H1 (cell line): ENCODE results near the gene CACNA1B. TPM values are rescaled to one million over a fixed set of nuclear protein-coding genes. Genes with fewer than 3 reads are reported as not detected.

Source experiments
- CHD7 ChIP-seq: fragments of 300-600 bp; sonication (generic); IDR thresholded peaks from 2 replicates; pipeline ENCODE4 v1.7.1; 2012; ENCODE audit warnings: low read length, moderate library complexity, mild to moderate bottlenecking, inconsistent platforms; ENCODE audit not compliant: insufficient replicate concordance
- RXRA ChIP-seq: IDR thresholded peaks from 2 replicates; pipeline ENCODE4 v1.6.1; 2011; ENCODE audit warnings: low read depth, mild to moderate bottlenecking, low read length, moderate library complexity; ENCODE audit not compliant: insufficient read depth
- polyA plus RNA-seq, 7 experiments: library from polyadenylated mRNA; depleted of rRNA in 3 of 7; stranded (reverse) in 5 of 7; unstranded in 2 of 7; fragments of >200 nt in 5 of 7; fragments of 200-250 nt in 2 of 7; gene quantifications; 1 replicate in 5 of 7; 2 replicates in 1 of 7; 4 replicates in 1 of 7; pipeline versions ENCODE4 v1.2.1 to v1.2.3, GENCODE V29; 2011 to 2013; ENCODE audit warnings: missing spikeins in 2 of 7, mixed read lengths in 2 of 7
- total RNA-seq: library from RNA; stranded (reverse); fragmentation: NEBNext Ultra II Directional; extraction: Animal tissue kit (Norgen Biotek cat#: 25700); gene quantifications from 2 replicates; pipeline ENCODE4 v1.2.1, GENCODE V29; 2021

CACNA1B gene
- total and polyA plus RNA-seq, 2 of the 8 experiments (the other 6 are each of a cell fraction or from before 2014, with no cell fraction given) = 1.5 to 5.7 TPM

GRCh38 chr9:138072897-138073296 is 195.3 kb downstream of the CACNA1B start (continued):
- TF ChIP-seq CHD7 (no peak), RXRA (no peak)
